Left cardiac atrium (tissue), 4 donors: ENCODE measurements around the gene SSBP4. TPM values are rescaled to one million over a fixed set of nuclear protein-coding genes. Genes with fewer than 3 reads are reported as not detected.
A peak's percentile ranks its signal among the peaks of the same experiment; 100 is the strongest.

ENCODE experiments used
- ATAC-seq, 2 donors: fragments of 200-7000 bp; cut with Tn5 transposase; one replicate each; pipeline ENCODE4 v1.9.1; 2020; ENCODE audit warnings: mild to moderate bottlenecking in 2 of 2, moderate library complexity in 2 of 2
- DNase-seq: peaks from one replicate; pipeline ENCODE4 v3.0.0-alpha.2; 2020
- intact Hi-C, 2 donors: fragments of 100-400 bp; cut with DNase I; formaldehyde crosslinking; loops; one replicate each; pipeline versions ENCODE4 v1.14.1 to v1.15.1; 2022 to 2023
- total RNA-seq, 2 donors: library from RNA; stranded (reverse); fragmentation: NEBNext Ultra II Directional; extraction: Animal tissue kit (Norgen Biotek cat#: 25700); gene quantifications; one replicate each; pipeline ENCODE4 v1.2.1, GENCODE V29; 2021
- donor health status: DM: no; HTN: yes; CAD: no.
- donor health status: DM: no; HTN: yes; CAD: no; lungs with severe emphysema.
- donor health status: DM: yes; HTN: yes; CAD: no.
- donor health status: Dilated cardiomyopathy.

The SSBP4 gene
- total RNA-seq, 2 donors from 2014 or later = 37.4 to 49.3 TPM

GRCh38 chr19:18439025-18439909 is 20.1 kb downstream of the SSBP4 start:
- intact Hi-C loops = no loop called here
- no peak for DNase-seq
- ATAC-seq = no peak

GRCh38 chr19:18439910-18440237 is 20.7 kb downstream of the SSBP4 start:
- DNase-seq (no peak), ATAC-seq (no peak)
- intact Hi-C loops = loop anchor here in 1 of 2 donors (10.0 kb wide), 1 partner anchor 235 kb away; no protein-coding TSS in a partner anchor

GRCh38 chr19:18440415-18440877 is 21.2 kb downstream of the SSBP4 start:
- no peak for DNase-seq
- intact Hi-C loops = loop anchor here in 1 of 2 donors (10.0 kb wide), 1 partner anchor 234 kb away; no protein-coding TSS in a partner anchor
- no peak for ATAC-seq

- ATAC-seq = no peak
- DNase-seq = no peak
- intact Hi-C loops = loop anchor here in 1 of 2 donors (10.0 kb wide), 1 partner anchor 234 kb away; no protein-coding TSS in a partner anchor
Observed at GRCh38 chr19:18440936-18441803, 22.0 kb downstream of the SSBP4 start.

- intact Hi-C loops = loop anchor here in 1 of 2 donors (10.0 kb wide), 1 partner anchor 233 kb away; no protein-coding TSS in a partner anchor
- no peak for DNase-seq
- ATAC-seq = no peak
Observed at GRCh38 chr19:18441804-18442788, 22.9 kb downstream of the SSBP4 start.

- intact Hi-C loops = loop anchor here in 1 of 2 donors (10.0 kb wide), 1 partner anchor 232 kb away; no protein-coding TSS in a partner anchor
- ATAC-seq (no peak), DNase-seq (no peak)
Observed at GRCh38 chr19:18442941-18443340, 23.7 kb downstream of the SSBP4 start.

GRCh38 chr19:18443406-18443805 is 24.2 kb downstream of the SSBP4 start:
- intact Hi-C loops = loop anchor here in 1 of 2 donors (10.0 kb wide), 1 partner anchor 231 kb away; no protein-coding TSS in a partner anchor
- no peak for DNase-seq
- no peak for ATAC-seq

- ATAC-seq = no peak
- intact Hi-C loops = loop anchor here in 1 of 2 donors (10.0 kb wide), 1 partner anchor 231 kb away; no protein-coding TSS in a partner anchor
- no peak for DNase-seq
Observed at GRCh38 chr19:18443831-18444230, 24.6 kb downstream of the SSBP4 start.

GRCh38 chr19:18444513-18444912 is 25.3 kb downstream of the SSBP4 start:
- ATAC-seq (no peak), DNase-seq (no peak)
- intact Hi-C loops = loop anchor here in 1 of 2 donors (10.0 kb wide), 1 partner anchor 230 kb away; no protein-coding TSS in a partner anchor

GRCh38 chr19:18445262-18445948 is 26.2 kb downstream of the SSBP4 start:
- intact Hi-C loops = loop anchor here in 1 of 2 donors (10.0 kb wide), 1 partner anchor 229 kb away; no protein-coding TSS in a partner anchor
- DNase-seq = no peak
- no peak for ATAC-seq

- DNase-seq (no peak), ATAC-seq (no peak)
- intact Hi-C loops = loop anchor here in 1 of 2 donors (10.0 kb wide), 1 partner anchor 229 kb away; no protein-coding TSS in a partner anchor
Observed at GRCh38 chr19:18446145-18446810, 27.1 kb downstream of the SSBP4 start.

- intact Hi-C loops = loop anchor here in 1 of 2 donors (10.0 kb wide), 1 partner anchor 228 kb away; no protein-coding TSS in a partner anchor
- DNase-seq (no peak), ATAC-seq (no peak)
Observed at GRCh38 chr19:18446811-18447359, 27.7 kb downstream of the SSBP4 start.

GRCh38 chr19:18449552-18449951 is 30.4 kb downstream of the SSBP4 start:
- intact Hi-C loops = loop anchor here in 1 of 2 donors (10.0 kb wide), 1 partner anchor 225 kb away; no protein-coding TSS in a partner anchor
- no peak for ATAC-seq
- no peak for DNase-seq

GRCh38 chr19:18450021-18450930 is 31.1 kb downstream of the SSBP4 start:
- no peak for DNase-seq
- intact Hi-C loops = loop anchor here (5.0 to 10.0 kb wide), 3 partner anchors 317 to 415 kb away; no protein-coding TSS in a partner anchor
- ATAC-seq = peak in 1 of 2 donors; percentile 3
